Prostate gland (tissue), 2 donors: ENCODE data around the gene KDM4B.

ENCODE experiments used
- CTCF ChIP-seq, 4 experiments: fragments of 200-600 bp in 2 of 4; fragments of 450-650 bp in 2 of 4; sonication (generic) in 2 of 4; IDR thresholded peaks; 1 replicate in 3 of 4; 2 replicates in 1 of 4; pipeline ENCODE4 v1.5.1; 2016 to 2019; ENCODE audit warnings: antibody characterized with exemption in 4 of 4, mild to moderate bottlenecking in 2 of 4, moderate library complexity in 2 of 4
- POLR2A ChIP-seq: fragments of 450-650 bp; IDR thresholded peaks from one replicate; pipeline ENCODE4 v1.6.1; 2016; ENCODE audit warnings: antibody characterized with exemption, mild to moderate bottlenecking

GRCh38 chr19:5023128-5023571, 54.2 kb downstream of the KDM4B start:
- TF ChIP-seq CTCF (IDR thresholded peaks at IDR 0.05) (no peak), POLR2A (peak; percentile 15)
